HepG2 (cell line): ENCODE data around the gene EPB41L2. TPM values are rescaled to one million over a fixed set of nuclear protein-coding genes. Genes with fewer than 3 reads are reported as not detected.

Experiments
- ATF7 ChIP-seq, 2 experiments: fragments of 450-650 bp in 1 of 2; sonication (generic) in 1 of 2; formaldehyde crosslinking in 1 of 2; IDR thresholded peaks; 2 replicates each; pipeline versions ENCODE4 v1.4.0 to v1.6.1; 2016 to 2020; ENCODE audit warnings: antibody characterized with exemption in 1 of 2, mild to moderate bottlenecking in 1 of 2, missing genetic modification reagents in 1 of 2
- BRF2 ChIP-seq: sonication (generic); formaldehyde crosslinking; IDR thresholded peaks from 2 replicates; pipeline ENCODE4 v1.8.1; 2022; ENCODE audit warnings: mild to moderate bottlenecking, missing genetic modification reagents
- CHD2 ChIP-seq: IDR thresholded peaks from 2 replicates; pipeline ENCODE4 v1.6.1; 2011; ENCODE audit warnings: low read depth, low read length, improper control_type of control experiment
- DNMT1 ChIP-seq: sonication (generic); formaldehyde crosslinking; IDR thresholded peaks from 2 replicates; pipeline ENCODE4 v1.5.1; 2020; ENCODE audit warnings: mild to moderate bottlenecking, missing genetic modification reagents
- KLF15 ChIP-seq: sonication (generic); formaldehyde crosslinking; IDR thresholded peaks from 2 replicates; pipeline ENCODE4 v1.8.1; 2023; ENCODE audit warnings: borderline replicate concordance, mild to moderate bottlenecking, inconsistent platforms, missing genetic modification reagents, mixed read lengths
- NAIF1 ChIP-seq: sonication (generic); formaldehyde crosslinking; IDR thresholded peaks from 2 replicates; pipeline ENCODE4 v1.5.0; 2020; ENCODE audit warnings: mild to moderate bottlenecking, missing genetic modification reagents, borderline replicate concordance
- ONECUT2 ChIP-seq: sonication (generic); formaldehyde crosslinking; IDR thresholded peaks from 2 replicates; pipeline ENCODE4 v1.4.0; 2020; ENCODE audit warnings: missing genetic modification reagents
- SIN3A ChIP-seq: IDR thresholded peaks from 2 replicates; pipeline ENCODE4 v1.6.1; 2011; ENCODE audit warnings: low read depth, mild to moderate bottlenecking, control low read depth, low read length, borderline replicate concordance
- SIN3B ChIP-seq: fragments of 150-350 bp; IDR thresholded peaks from 2 replicates; pipeline ENCODE4 v1.6.1; 2014; ENCODE audit warnings: low read length
- SP140L ChIP-seq: sonication (generic); formaldehyde crosslinking; IDR thresholded peaks from 2 replicates; pipeline ENCODE4 v1.4.0; 2020; ENCODE audit warnings: missing genetic modification reagents, borderline replicate concordance
- ZBTB21 ChIP-seq: sonication (generic); formaldehyde crosslinking; IDR thresholded peaks from 2 replicates; pipeline ENCODE4 v1.4.0; 2020; ENCODE audit warnings: missing genetic modification reagents
- ZBTB33 ChIP-seq: sonication (generic); formaldehyde crosslinking; IDR thresholded peaks from 2 replicates; pipeline ENCODE4 v1.4.0; 2020; ENCODE audit warnings: missing genetic modification reagents
- ZFP1 ChIP-seq: IDR thresholded peaks from 2 replicates; pipeline ENCODE4 v1.6.1; 2016
- ZIK1 ChIP-seq: sonication (generic); formaldehyde crosslinking; IDR thresholded peaks from 2 replicates; pipeline ENCODE4 v1.5.0; 2020; ENCODE audit warnings: mild to moderate bottlenecking, low read depth, missing genetic modification reagents, borderline replicate concordance
- ZNF136 ChIP-seq: sonication (generic); formaldehyde crosslinking; IDR thresholded peaks from 2 replicates; pipeline ENCODE4 v1.8.1; 2022; ENCODE audit warnings: low read depth, mild to moderate bottlenecking, moderate library complexity, missing genetic modification reagents
- ZNF335 ChIP-seq: sonication (generic); formaldehyde crosslinking; IDR thresholded peaks from 2 replicates; pipeline ENCODE4 v1.4.0; 2020; ENCODE audit warnings: missing genetic modification reagents
- ZNF703 ChIP-seq: sonication (generic); formaldehyde crosslinking; IDR thresholded peaks from 2 replicates; pipeline ENCODE4 v1.5.1; 2020; ENCODE audit warnings: missing genetic modification reagents, mild to moderate bottlenecking, moderate library complexity, borderline replicate concordance
- polyA plus RNA-seq, 8 experiments: library from polyadenylated mRNA; depleted of rRNA in 3 of 8; stranded (reverse) in 7 of 8; unstranded in 1 of 8; fragments of >200 nt; fragmentation: Illumina TruSeq in 4 of 8; extraction: Trizol in 4 of 8; gene quantifications; 2 replicates each; pipeline versions ENCODE4 v1.2.1 to v1.2.3, GENCODE V29; 2011 to 2016; ENCODE audit warnings: low read depth in 4 of 8, missing spikeins in 1 of 8, mixed read lengths in 1 of 8; ENCODE audit not compliant: insufficient read depth in 1 of 8
- total RNA-seq, 5 experiments: library from RNA; depleted of rRNA; stranded (reverse); fragments of >200 nt; fragmentation: Illumina TruSeq; extraction: Trizol; gene quantifications; 2 replicates each; pipeline ENCODE4 v1.2.3, GENCODE V29; 2016; ENCODE audit warnings: low read depth in 1 of 5
- TF ChIP-seq, protein P1 (sequence below): IDR thresholded peaks from 2 replicates; pipeline ENCODE4 v1.6.1; 2016; ENCODE audit warnings: low read depth, borderline replicate concordance
- TF ChIP-seq, protein P2 (sequence below): sonication (generic); formaldehyde crosslinking; IDR thresholded peaks from 2 replicates; pipeline ENCODE4 v1.4.0; 2020; ENCODE audit warnings: missing genetic modification reagents, borderline replicate concordance
- TF ChIP-seq, protein P3 (sequence below): sonication (generic); formaldehyde crosslinking; IDR thresholded peaks from 2 replicates; pipeline ENCODE4 v1.4.0; 2020; ENCODE audit warnings: missing genetic modification reagents, borderline replicate concordance

Gene EPB41L2
- total and polyA plus RNA-seq, 2 of the 13 experiments (the other 11 are each of a cell fraction or from before 2014, with no cell fraction given), result 41.7 to 56.4 TPM

- TF ChIP-seq BRF2 (CRISPR knock-in tag), result peak; percentile 52; the same call in 1 of the 2 replicates
- TF ChIP-seq SIN3A, result 0 out of 2 replicates have a peak, but pooled peaks have one; percentile 49
- no peak for TF ChIP-seq DNMT1 (CRISPR knock-in tag)
- TF ChIP-seq, protein P1, sequence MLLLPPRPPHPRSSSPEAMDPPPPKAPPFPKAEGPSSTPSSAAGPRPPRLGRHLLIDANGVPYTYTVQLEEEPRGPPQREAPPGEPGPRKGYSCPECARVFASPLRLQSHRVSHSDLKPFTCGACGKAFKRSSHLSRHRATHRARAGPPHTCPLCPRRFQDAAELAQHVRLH (CRISPR knock-in tag), result peak; percentile 84; the same call in 1 of the 2 replicates
- peak; percentile 78 for TF ChIP-seq ONECUT2 (CRISPR knock-in tag)
- 0 out of 2 replicates have a peak, but pooled peaks have one; percentile 52 for TF ChIP-seq ZNF136 (CRISPR knock-in tag)
- TF ChIP-seq ZFP1 (CRISPR knock-in tag), result peak; percentile 94
- no peak for TF ChIP-seq KLF15
- no peak for TF ChIP-seq CHD2
- peak; percentile 20; the same call in 1 of the 2 replicates for TF ChIP-seq ZBTB21
- no peak for TF ChIP-seq ZNF703 (CRISPR knock-in tag)
- peak; percentile 83; the same call in 1 of the 2 replicates for TF ChIP-seq SP140L (CRISPR knock-in tag)
- TF ChIP-seq ZBTB33, result peak; percentile 59
- TF ChIP-seq, protein P2, sequence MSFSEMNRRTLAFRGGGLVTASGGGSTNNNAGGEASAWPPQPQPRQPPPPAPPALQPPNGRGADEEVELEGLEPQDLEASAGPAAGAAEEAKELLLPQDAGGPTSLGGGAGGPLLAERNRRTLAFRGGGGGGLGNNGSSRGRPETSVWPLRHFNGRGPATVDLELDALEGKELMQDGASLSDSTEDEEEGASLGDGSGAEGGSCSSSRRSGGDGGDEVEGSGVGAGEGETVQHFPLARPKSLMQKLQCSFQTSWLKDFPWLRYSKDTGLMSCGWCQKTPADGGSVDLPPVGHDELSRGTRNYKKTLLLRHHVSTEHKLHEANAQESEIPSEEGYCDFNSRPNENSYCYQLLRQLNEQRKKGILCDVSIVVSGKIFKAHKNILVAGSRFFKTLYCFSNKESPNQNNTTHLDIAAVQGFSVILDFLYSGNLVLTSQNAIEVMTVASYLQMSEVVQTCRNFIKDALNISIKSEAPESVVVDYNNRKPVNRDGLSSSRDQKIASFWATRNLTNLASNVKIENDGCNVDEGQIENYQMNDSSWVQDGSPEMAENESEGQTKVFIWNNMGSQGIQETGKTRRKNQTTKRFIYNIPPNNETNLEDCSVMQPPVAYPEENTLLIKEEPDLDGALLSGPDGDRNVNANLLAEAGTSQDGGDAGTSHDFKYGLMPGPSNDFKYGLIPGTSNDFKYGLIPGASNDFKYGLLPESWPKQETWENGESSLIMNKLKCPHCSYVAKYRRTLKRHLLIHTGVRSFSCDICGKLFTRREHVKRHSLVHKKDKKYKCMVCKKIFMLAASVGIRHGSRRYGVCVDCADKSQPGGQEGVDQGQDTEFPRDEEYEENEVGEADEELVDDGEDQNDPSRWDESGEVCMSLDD, result no peak
- no peak for TF ChIP-seq SIN3B
- no peak for TF ChIP-seq ATF7 (IDR thresholded peaks at IDR 0.05)
- peak; percentile 45; the same call in 1 of the 2 replicates for TF ChIP-seq ATF7 (CRISPR knock-in tag; IDR thresholded peaks at IDR 0.05)
- TF ChIP-seq ZIK1 (CRISPR knock-in tag), result no peak
- TF ChIP-seq, protein P3, sequence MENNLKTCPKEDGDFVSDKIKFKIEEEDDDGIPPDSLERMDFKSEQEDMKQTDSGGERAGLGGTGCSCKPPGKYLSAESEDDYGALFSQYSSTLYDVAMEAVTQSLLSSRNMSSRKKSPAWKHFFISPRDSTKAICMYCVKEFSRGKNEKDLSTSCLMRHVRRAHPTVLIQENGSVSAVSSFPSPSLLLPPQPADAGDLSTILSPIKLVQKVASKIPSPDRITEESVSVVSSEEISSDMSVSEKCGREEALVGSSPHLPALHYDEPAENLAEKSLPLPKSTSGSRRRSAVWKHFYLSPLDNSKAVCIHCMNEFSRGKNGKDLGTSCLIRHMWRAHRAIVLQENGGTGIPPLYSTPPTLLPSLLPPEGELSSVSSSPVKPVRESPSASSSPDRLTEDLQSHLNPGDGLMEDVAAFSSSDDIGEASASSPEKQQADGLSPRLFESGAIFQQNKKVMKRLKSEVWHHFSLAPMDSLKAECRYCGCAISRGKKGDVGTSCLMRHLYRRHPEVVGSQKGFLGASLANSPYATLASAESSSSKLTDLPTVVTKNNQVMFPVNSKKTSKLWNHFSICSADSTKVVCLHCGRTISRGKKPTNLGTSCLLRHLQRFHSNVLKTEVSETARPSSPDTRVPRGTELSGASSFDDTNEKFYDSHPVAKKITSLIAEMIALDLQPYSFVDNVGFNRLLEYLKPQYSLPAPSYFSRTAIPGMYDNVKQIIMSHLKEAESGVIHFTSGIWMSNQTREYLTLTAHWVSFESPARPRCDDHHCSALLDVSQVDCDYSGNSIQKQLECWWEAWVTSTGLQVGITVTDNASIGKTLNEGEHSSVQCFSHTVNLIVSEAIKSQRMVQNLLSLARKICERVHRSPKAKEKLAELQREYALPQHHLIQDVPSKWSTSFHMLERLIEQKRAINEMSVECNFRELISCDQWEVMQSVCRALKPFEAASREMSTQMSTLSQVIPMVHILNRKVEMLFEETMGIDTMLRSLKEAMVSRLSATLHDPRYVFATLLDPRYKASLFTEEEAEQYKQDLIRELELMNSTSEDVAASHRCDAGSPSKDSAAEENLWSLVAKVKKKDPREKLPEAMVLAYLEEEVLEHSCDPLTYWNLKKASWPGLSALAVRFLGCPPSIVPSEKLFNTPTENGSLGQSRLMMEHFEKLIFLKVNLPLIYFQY (CRISPR knock-in tag), result peak; percentile 56; the same call in 1 of the 2 replicates
- no peak for TF ChIP-seq NAIF1 (CRISPR knock-in tag)
- no peak for TF ChIP-seq ZNF335 (CRISPR knock-in tag)
Measured at GRCh38 chr6:130933712-130934200, 129.3 kb downstream of the EPB41L2 start (continued).
